Ectodermal cell (in vitro differentiated cells): Measurements from ENCODE around the gene BBOF1.
A peak's percentile ranks its signal among the peaks of the same experiment; 100 is the strongest.
"Not testable (repeated sequence)": the region's sequence is repeated elsewhere in the genome, so short reads cannot be mapped to it uniquely, and the experiment has no call there.

ENCODE experiments used
- H3K27ac ChIP-seq: 2 replicates; pipeline ENCODE4 v1.7.0; 2013; ENCODE audit warnings: mild to moderate bottlenecking, low read depth, low read length; ENCODE audit not compliant: insufficient read depth, poor library complexity, severe bottlenecking
- H3K27me3 ChIP-seq: 2 replicates; pipeline ENCODE4 v1.7.0; 2013; ENCODE audit warnings: mild to moderate bottlenecking, low read length; ENCODE audit not compliant: insufficient read depth, control insufficient read depth, poor library complexity, severe bottlenecking
- H3K36me3 ChIP-seq: one replicate; pipeline ENCODE4 v1.7.0; 2013; ENCODE audit warnings: low read length; ENCODE audit not compliant: control insufficient read depth, insufficient read depth
- H3K4me1 ChIP-seq: one replicate; pipeline ENCODE4 v1.7.0; 2013; ENCODE audit warnings: low read length; ENCODE audit not compliant: control insufficient read depth, insufficient read depth
- H3K4me3 ChIP-seq: 2 replicates; pipeline ENCODE4 v1.7.0; 2013; ENCODE audit warnings: low read depth, low read length, control low read depth; ENCODE audit not compliant: insufficient read depth
- H3K9me3 ChIP-seq: 2 replicates; pipeline ENCODE4 v1.7.0; 2013; ENCODE audit warnings: mild to moderate bottlenecking, low read length, moderate library complexity; ENCODE audit not compliant: control insufficient read depth
- WGBS, 2 experiments: methylation state at CpG; one replicate each; pipeline ENCODE4 v1.1.7; 2013; ENCODE audit warnings: missing lambda C conversion rate in 2 of 2; 5-methylcytosine and 5-hydroxymethylcytosine counted together

The BBOF1 gene

GRCh38 chr14:74085047-74085637 lies 66.0 kb downstream of the BBOF1 start:
- Histone ChIP-seq H3K27me3 (no peaks in the 10 kb centered on the region), H3K4me1 (peaks cover 6% of the 10 kb centered on the region), H3K27ac (peak overlapping the region; percentile 87), H3K4me3 (peak overlapping the region; percentile 61), H3K9me3 (no peaks in the 10 kb centered on the region), H3K36me3 (no peaks in the 10 kb centered on the region)
- WGBS, 2 experiments, result 1% methylated on average over 26 of the region's 26 CpGs

GRCh38 chr14:74085828-74086227 lies 66.7 kb downstream of the BBOF1 start:
- H3K27me3 ChIP-seq, result no peaks in the 10 kb centered on the region
- H3K9me3 ChIP-seq, result no peaks in the 10 kb centered on the region
- peak overlapping the region; percentile 61 for H3K4me3 ChIP-seq
- 100% methylated on average over 1 of the region's 1 CpG for WGBS, 2 experiments
- no peaks in the 10 kb centered on the region for H3K36me3 ChIP-seq
- H3K4me1 ChIP-seq, result peaks cover 6% of the 10 kb centered on the region
- no peak overlapping the region for H3K27ac ChIP-seq

DNA sequence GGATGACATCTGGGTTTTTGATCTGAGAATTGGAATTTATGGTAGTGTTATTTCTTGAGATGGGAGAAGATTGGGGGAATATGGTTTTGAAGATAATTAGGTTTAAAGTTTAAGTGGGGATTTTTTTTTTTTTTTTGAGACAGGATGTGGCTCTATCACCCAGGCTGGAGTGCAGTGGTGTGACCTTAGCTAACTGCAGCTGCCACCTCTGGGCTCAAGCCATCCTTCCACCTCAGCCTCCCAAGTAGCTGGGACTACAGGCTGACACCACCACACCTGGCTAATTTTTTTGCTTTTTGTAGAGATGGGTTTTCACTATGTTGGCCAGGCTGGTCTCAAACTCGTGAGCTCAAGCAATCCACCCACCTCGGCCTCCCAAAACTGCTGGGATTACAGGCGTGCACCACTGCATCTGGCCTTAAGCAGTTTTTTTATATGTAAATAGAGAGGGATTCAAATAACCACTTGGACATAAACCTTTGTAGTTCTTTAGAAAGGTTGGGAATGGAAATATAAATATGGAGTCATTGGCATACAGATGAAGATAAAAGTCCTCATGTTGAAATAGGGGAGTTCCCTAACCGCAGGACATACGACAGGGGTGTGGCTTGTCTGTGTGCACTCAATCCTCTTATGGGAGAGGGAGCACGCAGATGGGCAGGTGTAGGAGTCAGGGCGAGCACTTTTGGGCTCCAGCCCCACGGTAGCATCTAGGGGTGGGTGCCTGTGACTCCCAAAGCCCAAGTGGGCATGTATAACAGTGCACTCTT lies 70.3 kb downstream of the BBOF1 start:
- Histone ChIP-seq H3K4me3 (no peak overlapping the region), H3K36me3 (no peaks in the 10 kb centered on the region), H3K27ac (no peak overlapping the region), H3K27me3 (no peaks in the 10 kb centered on the region), H3K9me3 (no peaks in the 10 kb centered on the region), H3K4me1 (no peaks in the 10 kb centered on the region)
- WGBS, 2 experiments, result 91 to 94% methylated on average over 8 of the region's 8 CpGs

GRCh38 chr14:74105381-74105780 lies 86.2 kb downstream of the BBOF1 start:
- no peak overlapping the region for H3K27ac ChIP-seq
- WGBS, 2 experiments, result 91% methylated on average over 2 of the region's 2 CpGs; no CpG with 5 or more reads in 1 of the 2 experiments
- H3K4me3 ChIP-seq, result no peak overlapping the region
- no peaks in the 10 kb centered on the region for H3K27me3 ChIP-seq
- no peaks in the 10 kb centered on the region for H3K36me3 ChIP-seq
- H3K9me3 ChIP-seq, result no peaks in the 10 kb centered on the region
- H3K4me1 ChIP-seq, result no peaks in the 10 kb centered on the region

DNA sequence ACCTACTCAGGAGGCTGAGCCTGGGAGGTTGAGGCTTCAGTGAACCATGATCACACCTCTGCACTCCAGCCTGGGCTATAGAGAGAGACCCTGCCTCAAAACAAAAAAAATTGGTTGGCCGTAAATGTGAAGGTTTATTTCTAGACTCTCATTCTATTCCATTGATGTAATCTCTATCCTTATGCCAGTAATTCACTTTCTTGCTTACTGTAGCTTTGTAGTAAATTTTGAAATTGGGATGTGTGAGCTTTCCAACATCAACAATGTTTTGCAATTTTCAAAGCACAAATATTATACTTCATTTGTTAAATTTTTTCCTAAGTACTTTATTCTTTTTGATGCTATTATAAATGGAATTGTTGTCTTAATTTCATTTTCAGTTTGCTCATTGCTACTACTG lies 90.2 kb downstream of the BBOF1 start:
- Histone ChIP-seq H3K36me3 (no peaks in the 10 kb centered on the region), H3K27ac (no peak overlapping the region), H3K4me3 (no peak overlapping the region), H3K4me1 (no peaks in the 10 kb centered on the region), H3K9me3 (no peaks in the 10 kb centered on the region), H3K27me3 (no peaks in the 10 kb centered on the region)
- 88 to 100% methylated on average over 1 of the region's 1 CpG for WGBS, 2 experiments

DNA sequence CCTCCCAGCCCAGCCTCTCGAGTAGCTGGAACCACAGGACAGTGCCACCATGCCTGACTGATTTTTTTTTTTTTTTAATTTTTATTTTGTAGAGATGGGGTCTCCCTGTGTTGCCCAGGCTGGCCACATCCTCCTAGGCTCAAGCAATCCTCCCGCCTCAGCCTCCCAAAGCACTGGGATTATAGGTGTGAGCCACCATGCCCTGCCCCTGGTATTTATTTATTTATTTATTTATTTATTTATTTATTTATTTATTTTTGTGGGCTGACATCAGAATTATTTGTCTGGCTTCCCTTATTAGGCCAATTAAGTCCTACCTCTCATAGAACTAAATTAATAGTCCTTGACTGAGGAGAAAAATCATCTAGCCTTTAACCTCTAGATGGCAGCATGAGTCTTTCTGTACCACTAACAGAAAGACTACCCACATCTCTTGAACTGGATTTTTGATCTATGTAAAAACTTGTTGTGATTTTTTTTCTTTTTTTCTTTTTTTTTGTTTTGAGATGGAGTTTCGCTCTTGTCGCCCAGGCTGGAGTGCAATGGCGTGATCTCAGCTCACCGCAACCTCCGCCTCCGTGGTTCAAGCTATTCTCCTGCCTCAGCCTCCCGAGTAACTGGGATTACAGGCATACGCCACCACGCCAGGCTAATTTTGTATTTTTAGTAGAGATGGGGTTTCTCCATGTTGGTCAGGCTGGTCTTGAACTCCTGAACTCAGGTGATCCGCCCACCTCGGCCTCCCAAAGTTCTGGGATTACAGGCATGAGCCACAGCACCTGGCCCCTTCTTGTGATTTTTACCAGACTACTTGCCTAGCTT lies 92.5 kb downstream of the BBOF1 start:
- not testable (repeated sequence) for H3K4me1 ChIP-seq, H3K27ac ChIP-seq, H3K27me3 ChIP-seq, H3K36me3 ChIP-seq, H3K4me3 ChIP-seq, H3K9me3 ChIP-seq
- WGBS, 2 experiments, result 94% methylated on average over 12 to 13 of the region's 13 CpGs
